Measurements from ENCODE around the gene TMEM106A. TPM values are rescaled to one million over a fixed set of nuclear protein-coding genes. Genes with fewer than 3 reads are reported as not detected.
"Not testable (repeated sequence)": the region's sequence is repeated elsewhere in the genome, so short reads cannot be mapped to it uniquely, and the experiment has no call there.

TMEM106A gene, protein sequence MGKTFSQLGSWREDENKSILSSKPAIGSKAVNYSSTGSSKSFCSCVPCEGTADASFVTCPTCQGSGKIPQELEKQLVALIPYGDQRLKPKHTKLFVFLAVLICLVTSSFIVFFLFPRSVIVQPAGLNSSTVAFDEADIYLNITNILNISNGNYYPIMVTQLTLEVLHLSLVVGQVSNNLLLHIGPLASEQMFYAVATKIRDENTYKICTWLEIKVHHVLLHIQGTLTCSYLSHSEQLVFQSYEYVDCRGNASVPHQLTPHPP
- 17.2 and 18.4 TPM in 2 replicates for total RNA-seq

DNA sequence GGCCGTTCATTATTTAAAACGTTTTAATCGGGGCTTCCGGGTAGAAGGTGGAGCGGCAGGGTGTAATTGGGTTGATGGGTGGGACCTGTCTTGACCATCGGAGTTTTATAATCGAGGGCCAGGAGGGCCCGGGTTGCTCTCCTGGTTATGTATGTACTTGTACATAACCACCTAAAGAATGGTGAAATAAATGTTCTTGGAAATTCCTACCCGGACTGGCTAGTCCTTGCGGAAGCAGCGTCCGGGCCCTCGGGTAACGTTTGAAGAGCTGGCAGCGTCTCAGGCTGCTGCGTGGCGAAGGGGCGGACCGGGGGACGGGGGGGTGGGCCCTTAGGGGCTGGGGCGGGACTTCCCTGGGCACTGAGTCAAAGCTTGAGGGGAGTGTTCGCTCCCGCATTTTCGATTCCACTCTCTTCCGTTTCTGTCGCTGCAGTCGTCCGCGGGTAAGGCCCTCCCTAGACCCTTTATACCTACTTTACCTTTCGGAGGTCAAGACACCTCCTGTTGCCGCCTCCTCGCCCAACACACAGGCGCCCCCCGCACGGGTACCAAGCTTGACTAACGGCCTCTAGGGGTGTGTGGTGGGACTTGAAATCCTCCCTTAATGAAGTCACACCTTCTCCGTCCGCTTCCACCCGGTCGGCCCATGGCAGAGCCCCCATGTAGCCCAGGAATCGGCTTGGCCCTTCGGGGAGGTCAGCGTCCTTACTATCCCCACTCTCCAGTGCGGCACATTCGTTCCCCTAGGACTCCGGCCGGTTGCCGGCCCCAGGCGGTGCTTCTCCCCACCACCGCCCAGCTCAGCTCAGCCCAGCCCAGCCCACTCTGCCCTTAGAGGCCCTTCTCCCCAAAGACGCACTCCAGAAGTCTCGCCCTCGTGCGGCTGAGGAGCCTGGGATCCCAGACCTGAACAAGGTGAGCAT is at the start of gene TMEM106A:
Gene TMEM106A, plus strand, starts transcription at position 396 of the 923 bp plus-strand sequence. CDS start 1,167 bp downstream, outside the sequence.
- intact Hi-C loops (cut with micrococcal nuclease): loop anchor here (1.0 to 10.0 kb wide), 5 partner anchors 40 to 273 kb away; partner anchors contain the start of genes BRCA1, DHX8, IFI35 and NBR1

DNA sequence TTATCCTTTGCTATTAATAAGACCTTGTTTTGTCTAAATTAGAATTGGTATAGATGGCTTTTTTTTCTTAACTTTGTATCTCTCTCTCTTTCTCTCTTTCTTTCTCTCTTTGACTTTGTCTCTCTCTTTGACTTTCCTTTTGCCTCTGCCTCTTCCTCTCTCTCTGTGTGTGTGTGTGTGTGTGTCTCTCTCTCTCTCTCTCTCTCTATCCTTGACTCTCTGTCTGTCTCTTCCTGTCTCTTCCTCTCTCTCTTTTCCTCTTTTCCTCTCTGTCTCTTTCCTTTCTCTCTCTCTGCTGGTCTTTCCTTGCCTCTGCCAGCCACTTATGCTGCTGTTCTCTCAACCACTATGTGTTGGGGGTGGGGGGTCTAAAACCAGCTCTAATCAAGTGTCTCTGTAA is 45.7 kb upstream of the TMEM106A start:
- intact Hi-C loops (cut with micrococcal nuclease): not testable (repeated sequence)

DNA sequence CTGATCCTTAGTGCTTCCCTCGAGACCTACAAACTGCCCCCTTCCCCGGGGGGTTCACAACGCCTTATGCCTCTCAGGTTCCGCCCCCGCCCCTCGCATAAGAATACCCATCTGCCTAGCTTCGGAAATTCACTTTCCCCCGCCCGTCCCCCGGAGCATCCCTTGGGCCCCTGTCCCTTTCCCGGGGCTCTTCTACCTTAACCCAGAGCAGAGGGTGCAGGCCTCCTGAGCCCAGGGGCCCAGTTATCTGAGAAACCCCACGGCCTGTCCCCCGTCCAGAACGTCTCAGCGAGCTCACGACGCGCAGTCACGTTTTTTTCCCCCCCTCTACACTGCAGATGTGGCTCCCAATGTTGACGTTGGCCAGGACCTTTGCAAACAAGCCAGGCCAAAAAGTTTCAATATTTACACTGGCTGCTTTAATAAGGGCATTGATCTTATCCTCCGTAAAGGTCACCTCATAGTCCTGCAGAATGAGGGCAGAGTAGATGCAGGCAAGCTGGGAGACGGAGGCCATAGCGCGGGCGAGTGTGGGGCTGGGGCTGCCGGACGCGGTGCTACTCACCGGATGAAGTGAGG is 42.0 kb upstream of the TMEM106A start:
- intact Hi-C loops (cut with micrococcal nuclease): loop anchor here (1.0 to 10.0 kb wide), 3 partner anchors 44 to 191 kb away; partner anchors contain the start of gene BRCA1

DNA sequence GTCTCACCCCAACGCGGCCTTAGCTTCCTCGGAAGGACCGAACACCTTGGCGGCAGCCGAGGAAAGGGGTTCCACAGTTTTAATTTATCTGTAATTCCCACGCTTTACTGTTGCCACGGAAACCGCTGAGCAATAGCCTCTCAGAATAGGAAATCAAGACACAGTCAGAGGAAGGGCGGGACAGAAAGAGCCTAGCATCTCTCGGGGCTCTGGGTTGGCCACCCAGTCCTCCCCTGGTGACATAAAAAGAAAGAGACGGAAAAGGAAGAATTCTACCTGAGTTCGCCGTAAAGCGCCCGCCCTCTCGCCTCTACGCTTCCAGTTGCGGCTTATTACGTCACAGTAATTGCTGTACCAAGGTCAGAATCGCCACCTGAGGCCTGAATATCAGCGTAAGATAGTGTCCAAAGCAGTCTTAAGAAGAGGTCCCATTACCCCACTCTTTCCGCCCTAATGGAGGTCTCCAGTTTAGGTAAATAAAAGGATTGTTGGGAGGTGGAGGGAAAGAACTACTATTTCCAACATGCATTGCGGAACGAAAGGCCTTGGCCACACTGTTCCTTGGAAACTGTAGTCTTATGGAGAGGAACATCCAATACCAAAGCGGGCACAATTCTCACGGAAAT is 41.4 kb upstream of the TMEM106A start:
- intact Hi-C loops (cut with micrococcal nuclease): loop anchor here (1.0 to 10.0 kb wide), 3 partner anchors 45 to 190 kb away; partner anchors contain the start of gene BRCA1

DNA sequence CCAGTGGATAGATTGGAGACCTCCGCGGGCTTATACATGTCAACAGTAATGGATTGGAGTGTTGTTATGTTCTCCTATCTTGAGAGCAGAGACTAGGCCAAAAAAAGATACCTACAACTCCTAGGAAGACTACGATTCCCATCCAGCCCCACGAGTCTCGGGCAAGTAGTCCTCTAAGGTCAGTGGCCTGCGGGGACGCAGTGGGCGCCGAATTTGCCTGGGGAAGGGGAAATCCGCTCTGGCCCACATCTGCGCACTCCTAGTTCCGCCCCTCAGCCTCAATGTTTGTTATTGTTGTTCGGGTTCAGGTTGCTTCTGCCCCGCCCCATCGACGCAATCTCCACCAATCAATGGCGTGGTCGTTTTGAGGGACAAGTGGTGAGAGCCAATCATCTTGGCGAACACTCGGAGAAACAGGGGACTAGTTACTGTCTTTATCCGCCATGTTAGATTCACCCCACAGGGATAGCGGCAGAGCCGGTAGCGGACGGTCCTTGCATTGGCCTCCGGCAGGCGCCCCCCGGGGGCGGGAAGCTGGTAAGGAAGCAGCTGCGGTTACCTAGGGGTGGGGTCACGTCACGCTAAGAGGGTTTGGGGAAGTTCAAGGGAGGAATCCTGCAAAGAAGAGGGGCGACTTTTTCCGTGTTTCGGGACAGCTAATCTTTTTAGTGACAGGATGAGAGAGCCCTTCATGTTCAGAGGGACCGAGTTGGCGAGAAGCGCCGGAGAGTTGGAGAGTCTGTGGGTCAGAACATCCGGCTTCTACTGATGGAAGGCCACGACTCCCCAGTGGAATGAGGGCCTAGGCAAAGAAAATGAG is 40.7 kb upstream of the TMEM106A start, which contains the start of gene NBR1:
Gene NBR1, plus strand, starts transcription at position 449 of the 820 bp plus-strand sequence. CDS start 4,586 bp downstream, outside the sequence.
- intact Hi-C loops (cut with micrococcal nuclease): loop anchor here (1.0 to 10.0 kb wide), 5 partner anchors 40 to 189 kb away; partner anchors contain the start of genes BRCA1, RPL27 and TMEM106A

DNA sequence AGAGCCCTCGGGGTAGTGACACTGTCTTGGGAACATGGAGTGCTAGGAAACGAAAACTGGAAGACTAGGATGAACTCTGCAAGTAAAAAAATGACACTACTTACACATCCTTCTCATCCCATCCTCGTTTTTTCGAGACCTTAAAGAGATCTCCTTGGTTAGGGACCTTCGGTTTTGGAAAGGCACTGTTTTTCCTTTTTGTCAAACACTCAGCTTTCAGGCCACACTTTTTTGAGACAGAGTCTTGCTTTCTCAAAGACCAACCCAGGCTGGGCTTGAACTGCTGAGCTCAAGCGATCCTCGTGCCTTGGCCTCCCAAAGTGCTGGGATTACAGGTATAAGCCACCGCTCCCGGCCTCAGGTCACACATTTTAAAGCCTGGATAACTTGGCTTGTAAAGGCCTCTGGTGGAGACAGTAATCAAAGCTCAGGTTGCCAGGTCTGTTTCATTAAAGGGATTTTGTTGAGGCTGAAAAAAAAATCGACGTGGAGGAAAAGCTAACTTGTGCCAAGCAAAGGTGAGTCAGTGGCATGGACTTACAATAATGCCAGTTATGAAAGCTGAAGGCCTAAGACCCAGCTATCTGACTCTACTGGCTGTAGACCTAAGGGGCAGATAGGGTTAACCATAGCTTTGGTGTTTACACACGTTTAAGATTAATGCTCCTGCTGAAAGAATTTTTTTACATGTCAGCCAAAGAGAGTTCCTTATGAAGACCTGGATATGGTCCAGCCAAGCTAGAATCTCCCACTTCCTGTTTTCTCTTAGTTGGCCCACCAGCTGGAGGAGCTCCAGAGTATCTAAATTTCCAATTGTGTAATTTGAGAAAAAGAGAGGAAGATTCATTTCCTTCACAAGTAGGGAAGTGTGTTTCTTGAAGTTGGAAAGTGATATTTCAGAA is 39.8 kb upstream of the TMEM106A start:
- intact Hi-C loops (cut with micrococcal nuclease): loop anchor here (1.0 to 10.0 kb wide), 3 partner anchors 39 to 174 kb away; partner anchors contain the start of genes RPL27 and TMEM106A

DNA sequence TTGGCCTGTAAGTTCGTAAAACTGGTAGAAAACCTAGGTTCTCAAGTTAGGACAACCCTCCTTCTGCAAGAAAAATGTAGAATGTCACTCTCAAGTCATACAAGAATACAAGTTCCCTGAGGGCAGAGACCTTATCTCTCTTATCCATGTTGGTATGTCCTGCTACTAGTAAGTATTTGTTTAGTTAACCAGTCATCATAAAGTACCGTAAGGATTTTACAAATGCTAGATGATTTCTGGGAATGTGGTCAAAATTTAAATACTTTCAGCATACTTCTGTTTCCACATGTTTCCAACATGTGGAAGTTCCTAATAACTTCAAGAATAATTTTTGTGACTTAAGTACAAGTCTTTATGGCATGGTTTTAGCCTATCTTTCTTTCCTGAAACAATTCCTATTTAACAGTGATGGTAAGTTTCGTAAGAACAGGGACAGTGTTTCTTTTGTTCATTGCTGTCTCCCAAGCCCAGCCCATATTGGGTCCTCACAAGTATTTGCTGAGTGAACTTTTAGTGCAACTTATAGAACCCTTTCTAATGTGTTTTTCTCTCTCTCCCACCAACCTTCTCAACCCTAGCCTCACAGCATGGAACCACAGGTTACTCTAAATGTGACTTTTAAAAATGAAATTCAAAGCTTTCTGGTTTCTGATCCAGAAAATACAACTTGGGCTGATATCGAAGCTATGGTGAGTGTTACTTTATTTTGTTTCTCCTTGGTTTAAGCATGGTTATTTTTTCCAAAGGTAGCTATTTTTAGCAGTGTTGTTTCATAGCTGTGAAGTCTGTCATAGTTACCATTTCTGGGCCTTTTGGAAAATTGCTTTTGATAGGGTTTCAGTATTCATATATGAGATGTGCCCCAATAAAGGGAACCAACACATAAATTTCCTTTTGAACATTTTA is 36.2 kb upstream of the TMEM106A start:
- intact Hi-C loops (cut with micrococcal nuclease): loop anchor here (10.0 kb wide), 1 partner anchor 139 kb away; no protein-coding TSS in a partner anchor

DNA sequence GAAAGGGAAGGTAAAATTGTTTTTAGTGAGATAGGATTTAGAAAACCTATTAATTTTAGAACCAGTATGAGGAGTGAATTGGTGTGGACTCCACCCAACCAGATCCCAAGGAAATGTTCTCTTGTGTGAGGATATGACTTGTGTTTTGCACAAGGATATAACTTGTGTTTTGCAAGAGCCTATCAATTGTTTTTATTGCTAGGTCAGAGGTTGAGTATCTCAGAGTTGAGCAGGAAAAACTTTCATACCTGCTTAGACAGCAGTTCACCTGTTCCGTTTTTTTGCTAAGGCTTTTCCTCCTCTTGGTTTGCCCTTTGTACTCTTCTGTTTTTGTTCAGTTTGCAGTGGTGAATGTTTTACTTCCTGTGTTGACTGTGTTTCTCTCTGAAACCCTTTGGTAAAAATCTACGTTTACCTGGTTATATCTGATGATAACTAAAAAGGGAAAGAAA is 35.5 kb upstream of the TMEM106A start:
- intact Hi-C loops (cut with micrococcal nuclease): loop anchor here (10.0 kb wide), 1 partner anchor 139 kb away; no protein-coding TSS in a partner anchor

DNA sequence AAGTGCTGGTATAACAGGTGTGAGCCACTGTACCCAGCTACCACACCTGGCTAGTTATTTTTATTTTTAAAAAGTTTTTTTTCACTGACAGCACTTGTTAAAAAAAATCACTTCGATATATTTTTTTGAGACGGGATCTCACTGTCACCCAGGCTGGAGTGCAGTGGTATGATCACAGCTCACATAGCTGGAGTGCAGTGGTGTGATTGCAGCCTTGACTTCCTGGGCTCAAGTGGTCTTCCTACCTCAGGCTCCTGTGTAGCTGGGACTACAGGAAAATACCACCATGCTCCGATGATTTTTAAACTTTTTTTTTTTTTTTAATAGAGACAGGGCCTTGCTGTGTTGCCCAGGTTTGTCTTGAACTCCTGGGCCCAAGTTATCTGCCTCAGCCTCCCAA is 27.8 kb upstream of the TMEM106A start:
- intact Hi-C loops (cut with micrococcal nuclease): no loop called here

DNA sequence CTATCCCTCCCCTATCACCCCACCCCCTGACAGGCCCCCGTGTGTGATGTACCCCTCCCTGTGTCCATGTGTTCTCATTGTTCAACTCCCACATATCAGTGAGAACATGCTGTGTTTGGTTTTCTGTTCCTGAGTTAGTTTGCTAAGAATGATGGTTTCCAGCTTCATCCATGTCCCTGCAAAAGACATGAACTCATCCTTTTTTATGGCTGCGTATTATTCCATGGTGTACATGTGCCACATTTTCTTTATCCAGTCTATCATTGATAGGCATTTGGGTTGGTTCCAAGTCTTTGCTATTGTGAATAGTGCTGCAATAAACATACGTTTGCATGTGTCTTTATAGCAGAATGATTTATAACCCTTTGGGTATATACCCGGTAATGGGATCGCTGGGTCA is 25.0 kb upstream of the TMEM106A start:
- intact Hi-C loops (cut with micrococcal nuclease): not testable (repeated sequence)

DNA sequence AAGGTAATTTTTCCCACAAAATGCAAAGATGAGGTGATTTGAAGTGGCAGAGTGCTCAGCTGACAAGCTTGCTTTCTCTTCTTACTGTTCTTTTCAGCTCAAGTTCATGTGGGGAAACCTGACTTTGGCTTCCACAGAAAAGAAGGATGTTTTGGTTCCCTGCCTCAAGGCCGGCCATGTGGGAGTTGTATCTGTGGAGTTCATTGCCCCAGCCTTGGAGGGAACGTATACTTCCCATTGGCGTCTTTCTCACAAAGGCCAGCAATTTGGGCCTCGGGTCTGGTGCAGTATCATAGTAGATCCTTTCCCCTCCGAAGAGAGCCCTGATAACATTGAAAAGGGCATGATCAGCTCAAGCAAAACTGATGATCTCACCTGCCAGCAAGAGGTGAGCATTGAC is 18.4 kb upstream of the TMEM106A start:
- intact Hi-C loops (cut with micrococcal nuclease): no loop called here

DNA sequence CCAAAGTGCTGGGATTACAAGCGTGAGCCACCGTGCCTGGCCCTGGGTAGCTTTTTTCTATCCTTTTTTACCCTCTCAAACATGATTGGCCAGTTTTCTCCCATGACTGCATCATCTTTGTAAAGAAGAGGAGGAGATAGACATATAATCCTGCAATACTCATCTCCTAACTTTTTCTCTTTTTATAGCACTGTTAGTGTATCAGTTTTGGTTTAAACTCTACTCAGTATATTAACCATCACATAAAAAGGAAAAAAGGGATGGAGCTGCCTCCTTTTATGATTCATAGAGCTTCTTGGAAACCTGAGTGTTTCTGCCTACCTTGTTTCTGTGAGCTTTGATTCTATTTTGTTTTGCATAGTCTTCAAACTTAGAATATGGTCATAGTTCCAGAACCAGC is 12.0 kb upstream of the TMEM106A start:
- intact Hi-C loops (cut with micrococcal nuclease): no loop called here

DNA sequence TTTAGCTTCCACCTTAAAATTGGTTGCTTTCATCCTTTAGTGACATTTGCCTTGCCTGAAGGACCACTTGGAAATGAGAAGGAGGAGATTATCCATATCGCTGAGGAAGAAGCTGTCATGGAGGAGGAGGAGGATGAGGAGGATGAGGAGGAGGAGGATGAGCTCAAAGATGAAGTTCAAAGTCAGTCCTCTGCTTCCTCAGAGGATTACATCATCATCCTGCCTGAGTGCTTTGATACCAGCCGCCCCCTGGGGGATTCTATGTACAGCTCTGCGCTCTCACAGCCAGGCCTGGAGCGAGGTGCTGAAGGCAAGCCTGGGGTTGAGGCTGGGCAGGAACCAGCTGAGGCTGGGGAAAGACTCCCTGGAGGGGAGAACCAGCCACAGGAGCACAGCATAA is 11.5 kb upstream of the TMEM106A start:
- intact Hi-C loops (cut with micrococcal nuclease): no loop called here

DNA sequence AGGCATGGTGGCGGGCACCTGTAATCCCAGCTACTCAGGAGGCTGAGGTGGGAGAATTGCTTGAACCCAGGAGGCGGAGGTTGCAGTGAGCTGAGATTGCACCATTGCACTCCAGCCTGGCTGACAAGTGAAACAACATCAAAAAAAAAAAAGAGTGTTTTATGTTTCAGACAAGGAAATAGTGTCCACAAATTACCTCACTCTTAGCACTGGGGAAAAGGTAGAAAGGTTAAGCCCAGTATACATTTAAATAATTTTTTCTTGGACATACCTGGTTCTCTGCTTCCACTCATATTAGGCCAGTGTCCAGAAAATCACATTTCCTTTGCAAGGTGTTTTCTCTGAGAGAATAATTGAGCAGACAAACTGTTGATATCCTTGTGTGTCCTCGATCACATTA is 8.7 kb upstream of the TMEM106A start:
- intact Hi-C loops (cut with micrococcal nuclease): not testable (repeated sequence)

DNA sequence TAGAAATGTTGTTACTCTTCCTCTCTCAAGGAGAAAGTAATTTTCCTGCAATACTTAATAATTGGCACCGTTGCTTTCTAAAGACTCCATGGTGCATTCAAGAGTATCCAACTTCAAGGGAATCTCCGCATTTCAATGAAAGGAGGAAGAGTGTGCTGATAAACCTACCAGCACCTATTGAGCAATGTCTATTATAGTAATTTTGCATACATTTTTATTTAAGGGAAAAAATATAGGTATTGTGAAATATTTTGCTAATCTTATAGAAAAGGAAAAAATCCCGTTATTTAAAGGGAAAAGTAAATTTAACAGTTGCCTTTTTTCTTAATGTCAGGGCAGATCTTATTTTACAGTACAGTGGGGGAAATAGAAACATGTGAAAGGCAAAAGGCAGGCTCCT is 1.1 kb upstream of the TMEM106A start:
- intact Hi-C loops (cut with micrococcal nuclease): loop anchor here (10.0 kb wide), 2 partner anchors 206 to 274 kb away; partner anchors contain the start of genes DHX8 and IFI35

DNA sequence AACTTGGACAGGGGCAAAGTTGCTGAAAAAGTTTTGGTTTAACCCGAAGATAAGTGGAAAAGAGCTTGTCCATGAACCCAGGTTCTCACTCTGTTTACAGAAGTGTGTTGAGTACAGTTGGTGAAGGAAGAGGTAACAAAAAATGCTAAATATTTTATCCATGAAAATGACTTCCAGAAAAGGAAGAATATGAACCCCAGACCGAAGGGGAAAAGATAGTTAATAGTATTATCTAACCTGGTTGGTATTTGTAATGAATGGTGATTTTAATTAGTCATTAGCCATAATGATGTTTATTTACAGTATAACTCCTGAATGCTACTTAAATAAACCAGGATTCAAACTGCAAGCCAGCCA is 574 bp upstream of the TMEM106A start:
- intact Hi-C loops (cut with micrococcal nuclease): loop anchor here (1.0 to 10.0 kb wide), 4 partner anchors 40 to 274 kb away; partner anchors contain the start of genes BRCA1, DHX8, IFI35 and NBR1

Measured in T-helper 2 cell treated with Interferon-gamma antibody and Interleukin-4, amounts not matched to agents 100 ng/mL and 5 ng/mL, for 36 hours (primary cell).